Body of pancreas (tissue), 4 donors: ENCODE data around the gene HSD11B2.

ENCODE experiments used
- POLR2A ChIP-seq, 3 donors: fragments of 450-650 bp; IDR thresholded peaks; one replicate each; pipeline ENCODE4 v1.6.1; 2016; ENCODE audit warnings: antibody characterized with exemption in 3 of 3, mild to moderate bottlenecking in 2 of 3
- TF ChIP-seq, protein P1 (sequence below), 7 experiments: fragments of 450-650 bp in 4 of 7; fragments of 200-600 bp in 3 of 7; sonication (generic) in 3 of 7; IDR thresholded peaks; one replicate each; pipeline ENCODE4 v1.5.1; 2016 to 2019; ENCODE audit warnings: antibody characterized with exemption in 7 of 7

DNA sequence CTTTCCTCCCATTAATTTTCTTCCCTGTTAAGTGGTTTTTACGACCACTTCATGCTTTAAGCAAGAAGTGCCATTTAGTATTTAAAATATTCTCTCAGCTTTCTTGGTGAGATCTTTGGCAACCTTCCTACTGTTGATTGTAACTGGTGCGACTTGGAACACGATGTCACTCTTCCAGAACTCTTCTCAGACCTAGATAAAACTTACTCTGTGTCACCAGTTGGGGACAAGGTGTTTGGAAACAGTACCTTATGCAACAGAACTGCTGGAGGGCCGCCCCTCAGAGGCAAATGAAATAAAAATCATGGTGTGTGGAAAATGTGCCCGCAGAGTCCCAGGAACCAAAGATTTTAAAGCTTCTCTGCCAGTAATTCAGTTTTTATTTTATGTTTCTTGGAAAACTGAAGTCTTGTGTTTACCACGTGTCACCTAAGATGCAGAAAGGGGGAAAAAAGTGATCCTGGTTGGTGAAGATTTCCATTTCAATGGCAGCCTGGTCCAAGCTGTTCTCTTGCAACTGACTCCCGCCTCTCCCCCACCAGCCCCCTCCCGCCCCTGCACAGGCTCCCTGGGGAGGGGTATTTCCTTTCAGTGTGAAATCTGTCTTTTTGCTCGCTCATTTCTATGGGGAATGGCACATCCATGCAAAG is 7.2 kb upstream of the HSD11B2 start:
- TF ChIP-seq, protein P1, sequence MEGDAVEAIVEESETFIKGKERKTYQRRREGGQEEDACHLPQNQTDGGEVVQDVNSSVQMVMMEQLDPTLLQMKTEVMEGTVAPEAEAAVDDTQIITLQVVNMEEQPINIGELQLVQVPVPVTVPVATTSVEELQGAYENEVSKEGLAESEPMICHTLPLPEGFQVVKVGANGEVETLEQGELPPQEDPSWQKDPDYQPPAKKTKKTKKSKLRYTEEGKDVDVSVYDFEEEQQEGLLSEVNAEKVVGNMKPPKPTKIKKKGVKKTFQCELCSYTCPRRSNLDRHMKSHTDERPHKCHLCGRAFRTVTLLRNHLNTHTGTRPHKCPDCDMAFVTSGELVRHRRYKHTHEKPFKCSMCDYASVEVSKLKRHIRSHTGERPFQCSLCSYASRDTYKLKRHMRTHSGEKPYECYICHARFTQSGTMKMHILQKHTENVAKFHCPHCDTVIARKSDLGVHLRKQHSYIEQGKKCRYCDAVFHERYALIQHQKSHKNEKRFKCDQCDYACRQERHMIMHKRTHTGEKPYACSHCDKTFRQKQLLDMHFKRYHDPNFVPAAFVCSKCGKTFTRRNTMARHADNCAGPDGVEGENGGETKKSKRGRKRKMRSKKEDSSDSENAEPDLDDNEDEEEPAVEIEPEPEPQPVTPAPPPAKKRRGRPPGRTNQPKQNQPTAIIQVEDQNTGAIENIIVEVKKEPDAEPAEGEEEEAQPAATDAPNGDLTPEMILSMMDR (IDR thresholded peaks at IDR 0.05) = no peak
- no peak for TF ChIP-seq POLR2A (IDR thresholded peaks at IDR 0.05)
